A375 (cell line): Measurements from ENCODE around the gene SERPINE3. TPM values are rescaled to one million over a fixed set of nuclear protein-coding genes. Genes with fewer than 3 reads are reported as not detected.

ENCODE experiments used
- small RNA-seq: library from RNA; depleted of rRNA; stranded (forward); fragments of <200 nt; gene quantifications from one replicate; pipeline ENCODE3, GENCODE V24; 2014
- total RNA-seq: library from RNA; depleted of rRNA; stranded (reverse); fragments of >200 nt; shearing (Covaris generic); gene quantifications from 2 replicates; pipeline ENCODE4 v1.2.3, GENCODE V29; 2014; rRNA removed

The SERPINE3 gene
- not detected in 2 replicates for total RNA-seq

DNA sequence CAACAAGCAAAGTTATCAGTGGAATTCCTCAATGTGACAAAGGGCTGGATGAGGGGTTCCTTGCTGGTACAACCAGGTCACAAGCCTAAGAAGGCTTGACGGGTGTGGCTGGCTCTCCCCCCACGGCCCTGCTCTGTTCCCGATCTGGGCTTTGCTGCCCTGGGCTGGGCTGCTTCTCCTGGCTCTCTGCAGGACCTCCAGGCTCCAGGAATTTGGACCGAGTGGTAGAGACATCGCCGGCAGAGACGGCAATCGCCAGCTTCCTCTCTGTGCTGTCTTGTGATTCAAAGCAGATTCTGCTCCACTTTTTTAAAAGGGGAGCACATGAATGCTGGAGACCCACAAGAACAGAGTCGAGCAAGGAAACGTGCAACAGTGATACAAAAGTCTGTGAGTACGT, at the start of gene SERPINE3:
Gene SERPINE3, plus strand, starts transcription at position 338 of the 400 bp plus-strand sequence. CDS start 1,401 bp downstream, outside the sequence.

Small RNA genes within 50 kb of the gene (small RNA-seq; reads per million reads assigned to genes)
- gene MIR5693 = not detected

Other genes with a start within 250 kb of the SERPINE3 start
- gene C13orf42, start 228.4 kb upstream of the SERPINE3 start, total RNA-seq = not detected in 2 replicates
- 0.24 and 0.57 TPM in 2 replicates for gene FAM124A, start 117.3 kb upstream of the SERPINE3 start, total RNA-seq
- gene INTS6, start 113.3 kb downstream of the SERPINE3 start, total RNA-seq = 27.1 and 27.7 TPM in 2 replicates
- gene WDFY2, start 244.8 kb downstream of the SERPINE3 start, total RNA-seq = 7.2 and 8.5 TPM in 2 replicates